ENCODE data around the gene USP14.
A peak's percentile ranks its signal among the peaks of the same experiment; 100 is the strongest.

Gene USP14

DNA sequence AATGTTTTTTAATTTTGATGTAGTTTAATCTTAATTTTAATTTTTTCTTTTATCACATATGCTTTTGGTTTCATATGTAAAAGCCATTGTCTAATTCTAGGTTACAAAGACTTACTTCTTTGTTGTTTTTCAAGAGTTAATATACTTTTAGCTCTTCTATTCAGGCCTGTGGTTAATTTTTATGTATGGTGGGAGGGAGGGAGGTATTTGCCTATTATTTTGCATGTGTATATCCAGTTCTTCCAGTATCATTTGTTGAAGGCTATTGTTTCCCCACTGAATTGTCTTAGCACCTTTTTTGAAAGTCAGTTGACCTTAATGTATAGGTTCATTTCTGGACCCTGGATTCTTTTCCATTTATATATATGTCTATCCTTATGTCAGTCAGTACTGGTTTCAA lies 23.4 kb downstream of the USP14 start:
- no peak for DNase-seq (ENCODE audit: low read depth in 2 of 2)
- TF ChIP-seq, protein P1, sequence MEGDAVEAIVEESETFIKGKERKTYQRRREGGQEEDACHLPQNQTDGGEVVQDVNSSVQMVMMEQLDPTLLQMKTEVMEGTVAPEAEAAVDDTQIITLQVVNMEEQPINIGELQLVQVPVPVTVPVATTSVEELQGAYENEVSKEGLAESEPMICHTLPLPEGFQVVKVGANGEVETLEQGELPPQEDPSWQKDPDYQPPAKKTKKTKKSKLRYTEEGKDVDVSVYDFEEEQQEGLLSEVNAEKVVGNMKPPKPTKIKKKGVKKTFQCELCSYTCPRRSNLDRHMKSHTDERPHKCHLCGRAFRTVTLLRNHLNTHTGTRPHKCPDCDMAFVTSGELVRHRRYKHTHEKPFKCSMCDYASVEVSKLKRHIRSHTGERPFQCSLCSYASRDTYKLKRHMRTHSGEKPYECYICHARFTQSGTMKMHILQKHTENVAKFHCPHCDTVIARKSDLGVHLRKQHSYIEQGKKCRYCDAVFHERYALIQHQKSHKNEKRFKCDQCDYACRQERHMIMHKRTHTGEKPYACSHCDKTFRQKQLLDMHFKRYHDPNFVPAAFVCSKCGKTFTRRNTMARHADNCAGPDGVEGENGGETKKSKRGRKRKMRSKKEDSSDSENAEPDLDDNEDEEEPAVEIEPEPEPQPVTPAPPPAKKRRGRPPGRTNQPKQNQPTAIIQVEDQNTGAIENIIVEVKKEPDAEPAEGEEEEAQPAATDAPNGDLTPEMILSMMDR (IDR thresholded peaks at IDR 0.05; ENCODE audit: low read depth, low read length), result no peak
- no peak overlapping the region for H3K4me3 ChIP-seq (replicated peaks in 1 of 2; ENCODE audit: low read depth in 2 of 2, low read length in 2 of 2)

GRCh38 chr18:183769-184168 lies 25.4 kb downstream of the USP14 start:
- peak; percentile 45 to 58 for DNase-seq (ENCODE audit: low read depth in 2 of 2)
- TF ChIP-seq, protein P1 (IDR thresholded peaks at IDR 0.05; ENCODE audit: low read depth, low read length), result no peak
- H3K4me3 ChIP-seq (replicated peaks in 1 of 2; ENCODE audit: low read depth in 2 of 2, low read length in 2 of 2), result no peak overlapping the region

- TF ChIP-seq, protein P1 (IDR thresholded peaks at IDR 0.05; ENCODE audit: low read depth, low read length), result no peak
- no peak overlapping the region for H3K4me3 ChIP-seq (replicated peaks in 1 of 2; ENCODE audit: low read depth in 2 of 2, low read length in 2 of 2)
- DNase-seq (ENCODE audit: low read depth in 2 of 2), result no peak
Measured at GRCh38 chr18:189254-189653, 30.9 kb downstream of the USP14 start.

DNA sequence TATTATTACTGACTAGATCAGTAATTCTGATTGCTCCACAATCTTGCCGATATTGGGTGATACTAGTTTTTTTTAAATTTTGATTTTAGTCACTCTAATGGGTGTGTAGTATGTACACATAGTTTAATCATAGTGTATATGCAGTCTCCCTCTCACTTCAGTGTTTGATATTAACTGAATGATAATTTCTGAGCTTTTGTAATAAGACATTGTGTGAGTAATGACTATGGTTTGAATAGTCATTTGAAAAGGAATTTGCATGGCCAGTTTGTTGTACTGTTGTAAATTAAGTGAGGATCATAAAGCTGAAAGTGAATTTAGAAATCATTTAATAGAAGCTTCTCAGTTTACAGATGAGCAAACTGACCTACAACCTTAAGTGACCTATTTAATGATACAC lies 33.4 kb downstream of the USP14 start:
- TF ChIP-seq, protein P1 (IDR thresholded peaks at IDR 0.05; ENCODE audit: low read depth, low read length), result no peak
- peak in 1 of 2 donors; percentile 6 for DNase-seq (ENCODE audit: low read depth in 2 of 2)
- no peak overlapping the region for H3K4me3 ChIP-seq (replicated peaks in 1 of 2; ENCODE audit: low read depth in 2 of 2, low read length in 2 of 2)

GRCh38 chr18:192801-193200 lies 34.4 kb downstream of the USP14 start:
- TF ChIP-seq, protein P1 (IDR thresholded peaks at IDR 0.05; ENCODE audit: low read depth, low read length), result no peak
- no peak overlapping the region for H3K4me3 ChIP-seq (replicated peaks in 1 of 2; ENCODE audit: low read depth in 2 of 2, low read length in 2 of 2)
- no peak for DNase-seq (ENCODE audit: low read depth in 2 of 2)

- no peak overlapping the region for H3K4me3 ChIP-seq (replicated peaks in 1 of 2; ENCODE audit: low read depth in 2 of 2, low read length in 2 of 2)
- TF ChIP-seq, protein P1 (IDR thresholded peaks at IDR 0.05; ENCODE audit: low read depth, low read length), result no peak
- DNase-seq (ENCODE audit: low read depth in 2 of 2), result no peak
Measured at GRCh38 chr18:195651-196050, 37.3 kb downstream of the USP14 start.

- TF ChIP-seq, protein P1 (IDR thresholded peaks at IDR 0.05; ENCODE audit: low read depth, low read length), result no peak
- no peak for DNase-seq (ENCODE audit: low read depth in 2 of 2)
- H3K4me3 ChIP-seq (replicated peaks in 1 of 2; ENCODE audit: low read depth in 2 of 2, low read length in 2 of 2), result no peak overlapping the region
Measured at GRCh38 chr18:199214-199613, 40.9 kb downstream of the USP14 start.
